ENCODE results near the gene SHLD3.

DNA sequence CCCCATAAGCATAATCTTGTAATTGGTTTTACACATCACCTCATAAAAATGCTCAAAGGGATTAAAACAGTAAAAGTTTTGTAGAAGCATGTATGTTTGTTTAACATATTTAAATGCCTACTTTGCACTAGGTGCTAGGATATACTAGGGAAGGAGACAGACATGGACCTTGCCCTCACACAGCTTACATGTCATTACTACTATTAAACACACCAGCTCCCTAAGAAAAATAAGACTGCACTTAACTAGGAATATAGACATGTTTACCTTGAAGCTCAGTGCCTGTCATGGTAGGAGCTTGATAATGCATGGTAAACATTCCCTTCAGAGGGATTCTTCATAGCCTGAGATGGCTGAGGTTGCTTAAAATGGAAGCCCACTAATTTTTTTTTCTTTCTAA, 6.2 kb downstream of the SHLD3 start:
- TF ChIP-seq POLR2A (IDR thresholded peaks at IDR 0.05; ENCODE audit: low read length) (no peak), GATA1 (IDR thresholded peaks at IDR 0.05; ENCODE audit: low read depth, low read length) (no peak)

Measured in erythroblast (primary cell).